ENCODE data around the gene SDF2L1. TPM values are rescaled to one million over a fixed set of nuclear protein-coding genes. Genes with fewer than 3 reads are reported as not detected.
"Not testable (repeated sequence)": the region's sequence is repeated elsewhere in the genome, so short reads cannot be mapped to it uniquely, and the experiment has no call there.

Gene SDF2L1
- total RNA-seq, 1 donor from 2014 or later: 33.8 TPM

GRCh38 chr22:21606775-21607174 is 35.3 kb upstream of the SDF2L1 start:
- H3K4me1 Mint-ChIP-seq: peaks cover 3% of the 10 kb centered on the region
- no peak overlapping the region for H3K4me3 Mint-ChIP-seq
- H3K9me3 Mint-ChIP-seq: no peaks in the 10 kb centered on the region
- TF ChIP-seq CTCF (conservative IDR thresholded peaks at IDR 0.05): no peak
- H3K27ac Mint-ChIP-seq (ENCODE audit: unreplicated experiment): no peak overlapping the region
- peaks cover 5% of the 10 kb centered on the region for H3K36me3 Mint-ChIP-seq (ENCODE audit: low read depth)
- no peak for DNase-seq (ENCODE audit: low read depth, low spot score)
- H3K27me3 Mint-ChIP-seq (ENCODE audit: low read depth): no peaks in the 10 kb centered on the region

DNA sequence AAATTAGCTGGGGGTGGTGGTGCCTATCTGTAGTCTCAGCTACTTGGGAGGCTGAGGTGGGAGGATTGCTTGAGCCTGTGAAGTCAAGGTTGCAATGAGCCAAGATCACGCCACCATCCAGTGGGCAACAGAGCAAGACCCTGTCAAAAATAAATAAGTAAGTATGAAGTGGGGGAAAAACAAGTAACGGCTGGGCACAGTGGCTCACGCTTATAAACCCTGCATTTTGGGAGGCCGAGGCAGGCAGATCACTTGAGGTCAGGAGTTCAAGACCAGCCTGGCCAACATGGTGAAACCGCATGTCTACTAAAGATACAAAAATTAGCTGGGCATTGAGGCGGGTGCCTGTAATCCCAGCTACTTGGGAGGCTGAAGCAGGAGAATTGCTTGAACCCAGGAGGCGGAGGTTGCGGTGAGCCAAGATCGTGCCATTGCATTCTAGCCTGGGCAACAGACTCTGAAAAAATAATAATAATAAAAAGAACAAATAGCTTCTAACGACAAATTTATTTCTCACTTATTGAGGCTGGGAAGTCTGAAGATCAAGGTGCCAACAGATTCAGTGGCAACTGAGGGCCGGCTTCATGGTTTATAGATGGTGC is 32.4 kb upstream of the SDF2L1 start:
- H3K4me1 Mint-ChIP-seq; H3K27ac Mint-ChIP-seq (ENCODE audit: unreplicated experiment); DNase-seq (ENCODE audit: low read depth, low spot score); H3K9me3 Mint-ChIP-seq; H3K27me3 Mint-ChIP-seq (ENCODE audit: low read depth); H3K4me3 Mint-ChIP-seq: not testable (repeated sequence)
- H3K36me3 Mint-ChIP-seq (ENCODE audit: low read depth): peaks cover 14% of the 10 kb centered on the region

DNA sequence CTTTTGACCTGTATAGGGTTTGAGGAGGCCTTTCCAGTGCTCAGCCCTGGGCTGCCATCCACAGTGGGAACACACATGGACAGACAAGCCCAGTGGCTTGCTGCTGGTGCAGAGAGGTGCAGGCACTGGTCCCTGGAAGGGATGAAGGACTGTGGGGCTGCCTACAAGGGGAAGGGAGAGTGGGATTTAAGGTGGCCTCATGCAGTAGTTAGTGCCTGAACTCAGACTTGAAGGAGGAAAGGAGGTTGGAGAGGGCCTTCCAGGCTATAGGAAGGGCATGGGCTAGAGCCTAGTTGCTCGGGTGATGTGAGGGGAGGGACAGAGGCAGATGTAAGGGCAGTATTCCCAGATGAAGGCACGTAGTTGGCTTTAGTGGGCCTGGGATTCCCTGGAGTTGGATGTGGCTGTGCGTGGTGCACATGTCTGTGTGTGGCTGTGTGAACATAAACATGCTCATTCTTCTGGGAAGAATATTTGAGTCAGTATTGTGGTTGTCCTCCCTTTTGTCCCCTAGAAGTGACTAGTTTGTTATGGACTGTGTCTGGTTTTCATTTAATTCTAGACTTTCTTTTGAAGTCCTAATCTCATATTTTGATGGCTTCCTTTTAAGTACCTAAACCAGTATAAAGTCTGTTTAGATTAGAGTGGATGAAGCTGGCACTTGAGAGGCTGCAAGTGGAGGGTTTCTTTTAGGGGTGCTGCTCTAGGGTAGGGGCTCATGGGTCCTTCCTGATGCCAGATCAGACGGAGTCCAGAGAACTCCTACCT is 30.7 kb upstream of the SDF2L1 start:
- H3K27me3 Mint-ChIP-seq (ENCODE audit: low read depth): no peaks in the 10 kb centered on the region
- no peak overlapping the region for H3K4me3 Mint-ChIP-seq
- peaks cover 3% of the 10 kb centered on the region for H3K4me1 Mint-ChIP-seq
- no peak for DNase-seq (ENCODE audit: low read depth, low spot score)
- no peaks in the 10 kb centered on the region for H3K9me3 Mint-ChIP-seq
- H3K27ac Mint-ChIP-seq (ENCODE audit: unreplicated experiment): no peak overlapping the region
- H3K36me3 Mint-ChIP-seq (ENCODE audit: low read depth): peaks cover 14% of the 10 kb centered on the region
- TF ChIP-seq CTCF (conservative IDR thresholded peaks at IDR 0.05): no peak

GRCh38 chr22:21612858-21613257 is 29.2 kb upstream of the SDF2L1 start:
- no peaks in the 10 kb centered on the region for H3K27me3 Mint-ChIP-seq (ENCODE audit: low read depth)
- no peak overlapping the region for H3K27ac Mint-ChIP-seq (ENCODE audit: unreplicated experiment)
- no peak for DNase-seq (ENCODE audit: low read depth, low spot score)
- no peaks in the 10 kb centered on the region for H3K4me1 Mint-ChIP-seq
- no peak for TF ChIP-seq CTCF (conservative IDR thresholded peaks at IDR 0.05)
- peaks cover 12% of the 10 kb centered on the region for H3K36me3 Mint-ChIP-seq (ENCODE audit: low read depth)
- H3K4me3 Mint-ChIP-seq: no peak overlapping the region
- no peaks in the 10 kb centered on the region for H3K9me3 Mint-ChIP-seq

DNA sequence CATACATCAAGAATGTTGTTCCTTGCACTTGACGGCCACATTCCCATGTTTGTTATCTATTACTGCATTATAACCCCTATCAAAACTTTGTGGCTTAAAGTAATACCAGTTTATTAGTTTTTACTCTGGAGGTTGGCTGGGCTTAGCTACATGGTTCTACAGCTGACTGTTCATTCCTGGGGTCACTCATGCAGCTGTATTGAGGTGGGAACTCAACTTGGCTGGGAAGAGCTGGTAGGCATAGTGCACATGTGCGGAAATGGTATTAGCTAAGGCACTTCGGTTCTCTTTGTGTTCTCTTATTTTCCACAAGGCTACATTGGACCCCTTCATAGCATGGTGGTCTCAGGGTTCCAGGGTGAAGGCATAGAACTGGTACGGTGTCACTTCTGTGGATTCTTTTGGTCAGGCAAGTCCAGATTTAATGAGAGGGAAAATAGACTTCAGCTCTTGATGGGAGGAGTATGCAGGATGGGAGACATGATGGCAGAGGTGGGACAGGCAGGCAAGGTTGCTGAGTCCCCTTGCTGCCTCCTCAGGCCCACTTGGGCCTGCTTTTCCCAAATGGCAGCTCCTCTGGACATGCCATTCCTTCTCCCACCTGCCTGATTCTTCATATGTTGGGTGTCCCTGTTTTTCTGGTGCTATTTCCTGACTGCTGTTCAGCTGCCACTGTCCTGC is 28.4 kb upstream of the SDF2L1 start:
- Mint-ChIP-seq H3K9me3 (no peaks in the 10 kb centered on the region), H3K27ac (ENCODE audit: unreplicated experiment) (no peak overlapping the region), H3K4me3 (no peak overlapping the region), H3K27me3 (ENCODE audit: low read depth) (no peaks in the 10 kb centered on the region), H3K4me1 (no peaks in the 10 kb centered on the region), H3K36me3 (ENCODE audit: low read depth) (peaks cover 12% of the 10 kb centered on the region)
- no peak for TF ChIP-seq CTCF (conservative IDR thresholded peaks at IDR 0.05)
- DNase-seq (ENCODE audit: low read depth, low spot score): no peak

DNA sequence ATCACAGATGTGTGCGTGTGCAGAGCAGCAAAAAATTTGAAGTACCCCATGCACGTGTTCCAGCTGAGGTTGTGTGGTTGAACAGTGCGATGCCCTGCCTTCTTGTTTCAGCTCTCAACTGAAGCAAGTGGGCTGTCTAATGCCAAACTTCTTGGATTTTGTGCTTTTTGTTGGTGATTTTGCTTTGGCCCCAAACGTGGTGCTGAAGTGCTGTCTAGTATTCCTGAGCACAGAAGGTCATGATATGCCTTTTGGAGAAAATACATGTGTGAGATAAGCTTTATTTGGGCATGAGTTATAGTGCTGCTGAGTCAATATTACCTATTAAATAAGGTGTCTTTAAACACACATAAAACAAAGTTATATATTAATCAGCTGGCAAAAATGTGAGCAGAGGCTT is 26.4 kb upstream of the SDF2L1 start:
- peaks cover 5% of the 10 kb centered on the region for H3K4me1 Mint-ChIP-seq
- H3K27me3 Mint-ChIP-seq (ENCODE audit: low read depth): no peaks in the 10 kb centered on the region
- no peak for DNase-seq (ENCODE audit: low read depth, low spot score)
- H3K9me3 Mint-ChIP-seq: no peaks in the 10 kb centered on the region
- no peak overlapping the region for H3K4me3 Mint-ChIP-seq
- peaks cover 12% of the 10 kb centered on the region for H3K36me3 Mint-ChIP-seq (ENCODE audit: low read depth)
- TF ChIP-seq CTCF (conservative IDR thresholded peaks at IDR 0.05): no peak
- no peak overlapping the region for H3K27ac Mint-ChIP-seq (ENCODE audit: unreplicated experiment)

DNA sequence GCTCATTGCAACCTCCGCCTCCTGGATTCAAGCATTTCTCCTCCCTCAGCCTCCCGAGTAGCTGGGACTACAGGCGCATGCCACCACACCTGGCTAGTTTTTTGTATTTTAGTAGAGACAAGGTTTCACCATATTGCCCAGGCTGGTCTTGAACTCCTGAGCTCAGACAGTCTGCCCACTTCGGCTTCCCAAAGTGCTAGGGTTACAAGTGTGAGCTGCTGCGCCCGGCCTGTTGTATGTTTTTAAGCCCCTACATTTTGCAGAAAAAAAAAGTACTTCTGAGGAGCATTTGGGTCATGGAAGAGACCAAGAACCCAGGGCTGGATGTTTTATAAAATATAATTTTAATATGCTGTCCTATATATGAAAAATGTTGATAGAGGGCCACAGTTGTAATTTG is 24.8 kb upstream of the SDF2L1 start:
- peaks cover 20% of the 10 kb centered on the region for H3K4me1 Mint-ChIP-seq
- not testable (repeated sequence) for H3K27me3 Mint-ChIP-seq (ENCODE audit: low read depth); H3K27ac Mint-ChIP-seq (ENCODE audit: unreplicated experiment); DNase-seq (ENCODE audit: low read depth, low spot score); H3K36me3 Mint-ChIP-seq (ENCODE audit: low read depth); H3K9me3 Mint-ChIP-seq; H3K4me3 Mint-ChIP-seq

Data from neural crest cell (in vitro differentiated cells).